ENCODE results near the gene GOLGA8B.

The GOLGA8B gene

DNA sequence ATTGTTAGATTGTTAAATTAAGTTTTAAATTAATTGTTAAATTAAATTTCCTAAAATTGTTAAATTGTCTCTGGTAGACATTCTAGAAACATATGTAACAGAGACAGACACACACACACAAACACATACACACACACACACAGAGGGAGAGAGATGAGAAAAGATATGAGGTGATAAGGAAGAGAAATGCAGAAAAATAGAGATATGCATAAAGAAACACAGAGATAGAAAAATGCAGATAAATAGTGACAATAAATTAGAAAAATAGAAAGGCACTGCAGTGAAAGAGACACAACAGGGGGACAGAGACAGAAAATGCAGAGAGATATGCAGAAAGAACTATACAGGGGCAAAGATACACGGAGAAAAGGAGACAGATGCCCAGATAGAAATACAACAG lies 25.1 kb upstream of the GOLGA8B start:
- H3K4me3 ChIP-seq (ENCODE audit: low read depth, low read length) = no peak overlapping the region
- TF ChIP-seq, protein P1, sequence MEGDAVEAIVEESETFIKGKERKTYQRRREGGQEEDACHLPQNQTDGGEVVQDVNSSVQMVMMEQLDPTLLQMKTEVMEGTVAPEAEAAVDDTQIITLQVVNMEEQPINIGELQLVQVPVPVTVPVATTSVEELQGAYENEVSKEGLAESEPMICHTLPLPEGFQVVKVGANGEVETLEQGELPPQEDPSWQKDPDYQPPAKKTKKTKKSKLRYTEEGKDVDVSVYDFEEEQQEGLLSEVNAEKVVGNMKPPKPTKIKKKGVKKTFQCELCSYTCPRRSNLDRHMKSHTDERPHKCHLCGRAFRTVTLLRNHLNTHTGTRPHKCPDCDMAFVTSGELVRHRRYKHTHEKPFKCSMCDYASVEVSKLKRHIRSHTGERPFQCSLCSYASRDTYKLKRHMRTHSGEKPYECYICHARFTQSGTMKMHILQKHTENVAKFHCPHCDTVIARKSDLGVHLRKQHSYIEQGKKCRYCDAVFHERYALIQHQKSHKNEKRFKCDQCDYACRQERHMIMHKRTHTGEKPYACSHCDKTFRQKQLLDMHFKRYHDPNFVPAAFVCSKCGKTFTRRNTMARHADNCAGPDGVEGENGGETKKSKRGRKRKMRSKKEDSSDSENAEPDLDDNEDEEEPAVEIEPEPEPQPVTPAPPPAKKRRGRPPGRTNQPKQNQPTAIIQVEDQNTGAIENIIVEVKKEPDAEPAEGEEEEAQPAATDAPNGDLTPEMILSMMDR (IDR thresholded peaks at IDR 0.05; ENCODE audit: low read depth, low read length) = no peak

DNA sequence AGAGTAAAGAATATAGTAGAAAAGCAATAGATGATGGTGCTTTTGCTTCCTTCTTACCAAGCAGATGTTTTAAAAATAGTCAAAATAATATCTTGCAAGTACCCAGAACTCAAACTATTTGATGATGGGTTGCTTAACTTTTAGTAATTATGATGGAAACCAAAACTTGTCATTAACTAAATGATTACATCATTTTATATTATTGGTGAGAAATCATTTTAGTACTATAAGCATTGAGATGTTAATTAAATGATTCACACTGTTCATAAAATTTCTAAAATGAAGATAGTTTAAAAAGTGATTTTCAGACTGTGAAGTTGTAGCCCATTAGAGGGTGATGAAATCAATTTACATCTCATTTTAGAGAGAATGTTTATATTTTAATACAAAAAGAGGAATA lies 24.4 kb upstream of the GOLGA8B start:
- H3K4me3 ChIP-seq (ENCODE audit: low read depth, low read length) = no peak overlapping the region
- TF ChIP-seq, protein P1 (IDR thresholded peaks at IDR 0.05; ENCODE audit: low read depth, low read length) = no peak

DNA sequence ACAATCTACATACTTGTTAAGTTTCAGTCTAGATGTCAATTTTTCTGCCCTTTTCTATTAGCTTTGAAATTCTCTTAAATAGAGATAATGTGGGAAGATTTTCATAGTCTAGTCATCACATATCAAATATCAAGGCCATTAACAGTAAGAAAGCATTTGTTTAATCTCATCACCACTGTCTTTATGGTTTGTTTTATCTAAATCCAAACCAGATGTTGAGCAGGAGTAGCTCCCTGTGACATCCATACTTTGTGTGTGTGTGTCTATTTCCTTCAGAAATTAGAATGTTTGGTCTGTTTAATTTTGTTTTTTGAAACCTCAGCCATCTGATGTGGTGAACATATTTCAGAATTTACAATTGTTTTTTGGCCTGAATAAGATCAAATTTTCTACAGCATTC lies 23.1 kb upstream of the GOLGA8B start:
- H3K4me3 ChIP-seq (ENCODE audit: low read depth, low read length) = no peak overlapping the region
- TF ChIP-seq, protein P1 (IDR thresholded peaks at IDR 0.05; ENCODE audit: low read depth, low read length) = no peak

DNA sequence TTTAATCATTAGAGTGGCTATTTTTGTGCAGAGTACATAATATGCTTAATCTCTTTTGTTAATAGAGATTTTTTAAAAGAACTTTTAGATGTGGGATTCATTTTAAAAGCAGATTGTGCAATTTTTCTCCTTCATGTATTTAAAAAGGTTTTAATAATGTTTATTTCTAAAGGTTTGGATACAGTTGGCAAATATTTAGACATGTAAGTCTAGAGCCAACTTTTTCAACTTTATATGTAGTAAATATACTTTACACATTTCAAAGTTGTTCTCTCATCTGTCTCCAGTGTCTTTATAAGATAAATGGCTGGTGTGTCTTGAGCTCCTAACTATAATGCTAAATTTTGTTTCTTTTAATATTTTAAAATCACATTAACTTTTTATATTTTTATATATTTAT lies 22.7 kb upstream of the GOLGA8B start:
- H3K4me3 ChIP-seq (ENCODE audit: low read depth, low read length) = no peak overlapping the region
- TF ChIP-seq, protein P1 (IDR thresholded peaks at IDR 0.05; ENCODE audit: low read depth, low read length) = no peak

DNA sequence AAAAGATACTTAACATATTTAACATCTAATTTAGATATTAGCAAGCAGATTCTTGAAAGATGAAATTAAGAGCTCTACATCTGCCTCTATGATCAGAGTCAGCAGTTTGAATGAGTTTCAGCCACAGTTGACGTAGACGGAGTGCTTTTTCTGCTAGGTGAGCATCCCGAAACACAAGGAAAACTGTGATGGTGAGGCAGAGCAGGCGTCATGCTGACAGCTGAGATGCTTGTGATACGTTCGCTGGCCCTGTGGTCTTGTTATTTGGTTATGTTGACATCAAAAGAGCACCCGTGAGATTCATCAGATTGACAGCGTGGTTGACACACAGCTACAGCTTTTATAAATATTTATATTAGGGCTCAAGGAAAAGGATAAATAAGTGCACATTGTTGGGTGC lies 19.6 kb upstream of the GOLGA8B start:
- TF ChIP-seq, protein P1 (IDR thresholded peaks at IDR 0.05; ENCODE audit: low read depth, low read length) = no peak

DNA sequence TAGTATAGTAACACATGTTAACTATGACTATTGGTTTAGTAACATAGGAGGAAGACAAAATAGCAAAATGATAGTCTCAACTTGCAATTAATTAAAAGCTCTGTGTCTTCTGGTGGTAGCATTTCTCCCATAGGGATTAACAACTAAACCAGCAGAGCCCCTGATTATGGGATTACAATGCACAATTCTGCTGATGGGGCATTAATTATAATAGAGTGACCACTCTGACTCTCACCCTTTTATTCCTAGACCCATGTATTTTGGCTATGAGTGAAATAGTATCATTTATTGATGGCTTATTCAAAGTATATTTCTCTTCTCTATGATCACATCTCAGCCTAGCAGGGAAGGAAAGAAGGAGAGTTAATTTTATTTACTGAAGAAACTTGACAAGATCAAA lies 17.5 kb upstream of the GOLGA8B start:
- TF ChIP-seq, protein P1 (IDR thresholded peaks at IDR 0.05; ENCODE audit: low read depth, low read length) = no peak
- H3K4me3 ChIP-seq (ENCODE audit: low read depth, low read length) = no peak overlapping the region

More for the DNA sequence above, 19.6 kb upstream of the GOLGA8B start:
- H3K4me3 ChIP-seq (ENCODE audit: low read depth, low read length) = no peak overlapping the region

DNA sequence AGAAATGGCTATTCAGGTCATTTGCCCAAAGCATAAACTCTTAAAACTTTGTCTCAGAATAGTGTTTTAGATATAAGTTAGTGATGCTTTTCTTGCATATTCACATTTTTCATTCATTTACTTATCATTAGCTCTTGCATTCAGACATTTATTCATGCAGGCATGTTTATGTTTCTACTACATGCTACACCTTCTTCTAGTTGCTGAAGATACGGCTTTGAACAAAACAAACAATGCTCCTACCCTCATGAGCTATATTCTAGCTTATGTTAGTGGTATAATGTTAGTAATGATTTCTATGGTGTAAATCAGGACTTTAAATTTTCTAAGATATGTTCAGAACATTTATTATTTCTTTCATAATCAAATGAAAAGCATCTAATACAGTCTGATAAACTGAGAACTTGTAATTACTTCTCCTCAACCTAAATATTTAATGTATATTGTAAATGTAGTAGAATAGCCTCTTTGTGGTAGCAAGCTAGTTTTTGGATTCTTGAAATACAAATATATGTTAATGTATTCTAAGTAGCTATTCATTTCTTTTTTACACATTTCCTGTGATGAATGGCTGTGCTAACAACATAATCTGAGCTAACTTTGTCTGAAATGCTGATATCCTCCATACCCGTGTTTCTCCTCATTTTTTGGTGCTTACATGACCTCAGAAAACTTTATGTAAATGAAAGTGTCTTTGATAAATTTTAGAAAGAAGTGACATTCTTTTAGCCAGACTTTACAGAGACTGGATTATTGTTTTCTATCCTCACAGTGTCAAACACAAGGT lies 15.5 kb upstream of the GOLGA8B start:
- TF ChIP-seq, protein P1 (IDR thresholded peaks at IDR 0.05; ENCODE audit: low read depth, low read length) = no peak

More for the DNA sequence above, 15.5 kb upstream of the GOLGA8B start:
- H3K4me3 ChIP-seq (ENCODE audit: low read depth, low read length) = no peak overlapping the region

Data from WI38 (cell line).